NCI-H69 (cell line): ENCODE measurements around the gene RRP12.
A peak's percentile ranks its signal among the peaks of the same experiment; 100 is the strongest.
"Not testable (repeated sequence)": the region's sequence is repeated elsewhere in the genome, so short reads cannot be mapped to it uniquely, and the experiment has no call there.

Experiments used
- DNase-seq: peaks from one replicate; lab custom pipeline; 2025; lab: John Stamatoyannopoulos, UW

RRP12 gene

GRCh38 chr10:97400665-97401454, at the start of gene RRP12:
TSS of gene RRP12 (minus strand) at chr10:97401340. CDS start at chr10:97401231, 109 bp downstream.
- peak; percentile 96 for DNase-seq

GRCh38 chr10:97450828-97451227, 49.7 kb upstream of the RRP12 start:
- DNase-seq, result no peak

GRCh38 chr10:97445722-97446639, 44.8 kb upstream of the RRP12 start, which contains the start of the genes EXOSC1 and ZDHHC16:
TSS of gene EXOSC1 (minus strand) at chr10:97446006. CDS start at chr10:97445985, 21 bp downstream.
TSS of gene ZDHHC16 (plus strand) at chr10:97446175. CDS start at chr10:97451676, 5,501 bp downstream.
- peak; percentile 94 for DNase-seq

- DNase-seq, result no peak
Measured at GRCh38 chr10:97445357-97445721, 44.2 kb upstream of the RRP12 start.

- no peak for DNase-seq
Measured at GRCh38 chr10:97444212-97444611, 43.1 kb upstream of the RRP12 start.

DNA sequence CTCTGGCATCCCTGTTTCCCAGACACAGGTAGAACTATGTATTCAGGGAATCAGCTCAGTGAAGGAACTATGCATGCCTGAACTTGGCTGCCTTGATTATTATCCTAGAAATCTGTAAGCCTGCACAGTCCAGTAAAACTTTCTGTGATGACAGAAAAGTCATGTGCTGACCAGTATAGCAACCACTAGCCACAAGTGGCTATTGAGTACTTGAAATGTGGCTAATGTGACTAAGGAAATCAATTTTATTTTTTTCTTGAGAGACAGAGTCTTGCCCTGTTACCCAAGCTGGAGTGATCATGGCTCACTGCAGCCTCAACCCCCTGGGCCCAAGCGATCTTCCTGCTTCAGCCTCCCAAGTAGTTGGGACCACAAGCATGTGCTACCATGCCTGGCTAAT, 41.1 kb upstream of the RRP12 start:
- no peak for DNase-seq

GRCh38 chr10:97435211-97435610, 34.1 kb upstream of the RRP12 start:
- no peak for DNase-seq

- DNase-seq, result no peak
Measured at GRCh38 chr10:97434557-97434956, 33.4 kb upstream of the RRP12 start.

GRCh38 chr10:97434055-97434454, 32.9 kb upstream of the RRP12 start:
- DNase-seq, result no peak

DNA sequence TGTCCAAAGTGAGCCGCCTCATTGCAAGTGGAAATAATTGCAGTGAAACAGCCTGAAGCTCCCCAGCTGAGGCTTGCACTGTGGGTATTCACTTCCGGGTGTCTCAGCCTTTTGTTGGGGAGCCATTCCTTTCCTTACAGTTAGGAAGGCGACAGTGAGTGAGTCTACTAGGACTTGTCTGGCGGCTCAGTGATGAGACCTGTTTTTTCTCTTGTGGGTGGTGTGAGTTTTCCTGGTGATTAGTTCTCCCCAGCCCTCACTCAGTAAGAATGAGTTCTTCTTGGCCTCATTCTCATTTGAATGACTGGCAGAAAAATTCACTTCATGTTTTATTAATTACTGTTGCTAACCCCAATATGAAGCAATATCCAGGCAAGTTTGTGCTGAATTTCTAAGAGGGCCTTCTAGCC, 27.4 kb upstream of the RRP12 start:
- no peak for DNase-seq

GRCh38 chr10:97427571-97428179, 26.5 kb upstream of the RRP12 start:
- peak; percentile 47 for DNase-seq

DNA sequence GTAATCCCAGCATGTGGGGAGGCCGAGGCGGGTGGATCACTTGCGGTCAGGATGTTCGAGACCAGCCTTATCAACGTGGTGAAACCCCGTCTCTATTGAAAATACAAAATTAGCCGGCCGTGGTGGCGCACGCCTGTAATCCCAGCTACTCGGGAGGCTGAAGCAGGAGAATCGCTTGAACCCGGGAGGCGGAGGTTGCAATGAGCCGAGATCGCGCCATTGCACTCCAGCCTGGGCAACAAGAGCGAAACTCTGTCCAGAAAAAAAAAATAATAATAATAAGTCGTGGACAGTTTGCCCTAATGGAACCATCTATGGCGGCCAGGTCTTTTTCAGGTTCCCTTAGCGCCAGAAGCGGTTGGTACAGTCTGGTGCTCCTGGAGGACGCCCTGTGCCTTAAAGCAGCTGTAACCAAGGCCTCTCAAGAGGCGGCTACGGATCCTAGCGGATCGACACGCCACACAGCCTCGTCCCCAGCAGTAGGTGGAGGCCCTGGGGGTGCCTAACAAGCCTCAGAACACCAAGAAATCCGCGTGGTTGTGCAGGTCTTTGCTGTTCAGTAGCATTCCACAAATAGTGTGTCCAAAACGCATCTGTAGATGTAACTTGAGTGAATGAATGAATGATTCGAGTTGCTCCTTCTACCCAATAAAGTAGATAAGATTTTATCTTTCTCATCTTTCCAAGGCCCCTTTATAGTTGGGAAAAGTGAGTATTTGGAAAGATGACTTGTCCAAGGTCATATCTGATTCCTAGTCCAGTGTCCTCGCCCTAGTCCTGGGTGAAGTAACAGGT, 25.8 kb upstream of the RRP12 start:
- peak; percentile 33 for DNase-seq

DNA sequence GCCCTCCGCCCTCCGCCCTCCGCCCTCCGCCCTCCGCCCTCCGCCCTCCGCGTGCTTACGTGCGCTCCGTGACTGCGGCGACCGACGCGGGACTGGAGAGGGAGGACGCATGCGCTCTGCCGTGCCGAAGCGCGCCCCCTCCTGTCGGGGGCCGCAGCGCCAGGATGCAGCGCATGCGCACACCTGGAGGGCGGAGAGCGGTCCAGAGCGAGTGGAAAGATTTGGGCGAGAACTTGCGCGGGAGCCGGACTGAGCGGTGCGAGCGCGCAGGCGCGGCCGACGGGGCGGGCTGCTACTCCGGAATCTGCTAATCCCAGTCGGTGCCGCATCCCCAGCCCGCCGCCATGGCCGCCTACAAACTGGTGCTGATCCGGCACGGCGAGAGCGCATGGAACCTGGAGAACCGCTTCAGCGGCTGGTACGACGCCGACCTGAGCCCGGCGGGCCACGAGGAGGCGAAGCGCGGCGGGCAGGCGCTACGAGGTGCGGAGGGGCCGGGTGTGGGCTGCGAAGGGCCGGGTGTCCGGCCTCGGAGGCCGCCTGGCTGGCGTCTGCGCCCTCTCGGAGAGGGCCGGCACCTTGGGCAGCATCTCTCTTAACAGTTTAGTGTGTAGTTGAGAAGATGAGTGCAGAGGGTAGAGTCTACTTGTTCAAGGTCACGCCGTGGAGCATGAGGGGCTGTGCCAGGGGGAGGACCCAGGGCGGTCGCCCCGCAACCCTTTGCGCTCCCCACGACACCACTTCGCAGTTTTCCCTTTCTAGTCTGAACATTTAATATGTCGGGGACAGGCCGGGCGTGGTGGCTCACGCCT, 25.0 kb upstream of the RRP12 start, which contains the start of gene PGAM1:
Gene PGAM1, plus strand, starts transcription at position 228 of the 812 bp plus-strand sequence. Its CDS starts 117 bp downstream, at position 345.
- DNase-seq, result peak; percentile 91

GRCh38 chr10:97423757-97424098, 22.6 kb upstream of the RRP12 start:
- DNase-seq, result not testable (repeated sequence)

- no peak for DNase-seq
Measured at GRCh38 chr10:97416565-97416964, 15.4 kb upstream of the RRP12 start.

- no peak for DNase-seq
Measured at GRCh38 chr10:97412891-97413304, 11.8 kb upstream of the RRP12 start.

DNA sequence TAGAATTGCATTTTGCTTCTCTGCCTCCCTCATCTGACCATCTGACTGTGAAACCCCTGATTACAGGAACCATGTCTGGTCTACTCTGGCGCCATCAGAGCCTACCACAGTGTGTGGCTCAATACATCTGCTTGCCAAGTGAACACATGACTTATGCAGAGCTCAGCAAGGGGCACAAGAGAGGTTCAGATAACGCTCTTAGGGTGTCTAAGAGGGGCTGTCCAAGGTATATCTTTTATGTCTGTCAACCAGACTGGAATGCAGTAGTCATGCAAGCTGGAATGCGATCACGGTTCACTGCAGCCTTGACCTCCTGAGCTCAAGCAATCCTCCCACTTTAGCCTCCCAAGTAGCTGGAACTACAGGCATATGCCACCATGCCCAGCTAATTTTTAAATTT, 10.3 kb upstream of the RRP12 start:
- no peak for DNase-seq

GRCh38 chr10:97408496-97408992, 7.4 kb upstream of the RRP12 start:
- no peak for DNase-seq

DNA sequence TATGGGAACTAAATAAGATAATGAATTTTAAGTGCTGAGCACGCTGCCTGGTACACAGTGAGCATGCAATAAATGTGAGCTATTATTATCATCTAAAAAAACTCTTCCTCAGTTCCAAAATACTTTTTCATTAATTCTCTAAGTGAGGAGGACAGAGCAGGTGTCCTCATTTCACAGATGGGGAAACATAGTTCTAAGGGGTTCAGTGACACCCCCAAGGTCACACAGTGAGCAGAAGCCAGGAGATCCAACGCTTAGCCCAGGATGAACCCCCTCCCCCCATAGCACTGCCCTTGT, 6.8 kb upstream of the RRP12 start:
- no peak for DNase-seq

DNA sequence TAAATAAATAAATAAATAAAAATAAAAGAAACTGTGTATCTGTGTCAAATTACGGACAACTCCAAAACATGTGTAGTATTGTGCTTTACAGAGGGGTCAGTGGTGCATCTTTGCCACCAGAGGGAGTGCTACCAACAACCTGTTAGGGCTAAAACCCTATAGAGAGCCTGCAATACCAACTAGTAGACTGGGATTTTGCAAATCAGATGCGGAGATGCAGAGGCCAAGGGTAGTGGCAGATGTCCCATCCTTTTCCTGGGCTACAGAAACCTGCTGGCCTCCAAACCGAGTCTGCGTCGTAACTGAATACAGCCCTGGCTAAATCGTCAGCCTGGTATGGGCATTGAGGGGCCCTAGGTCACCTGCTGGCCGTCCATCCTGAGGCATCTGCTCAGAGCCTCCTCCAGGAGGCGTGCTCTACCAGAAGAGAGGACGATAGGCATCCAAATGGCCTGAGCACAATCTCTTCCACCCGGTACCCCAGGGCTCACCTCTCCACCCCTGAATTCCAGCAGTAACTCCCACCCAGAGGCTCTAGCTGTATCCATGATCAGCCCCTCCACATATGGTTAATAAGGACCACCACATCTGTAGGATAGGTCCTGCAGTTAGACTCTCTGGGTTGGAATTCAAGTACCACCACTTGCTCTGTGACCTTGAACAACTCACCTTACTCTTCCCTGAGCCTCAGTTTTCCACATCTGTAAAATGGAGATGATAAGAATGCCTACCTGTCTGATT, 6.2 kb upstream of the RRP12 start:
- DNase-seq, result peak; percentile 79
